Colon (tissue), 2 donors: ENCODE data around the gene UBAC2.
A peak's percentile ranks its signal among the peaks of the same experiment; 100 is the strongest.
"Not testable (repeated sequence)": the region's sequence is repeated elsewhere in the genome, so short reads cannot be mapped to it uniquely, and the experiment has no call there.

Experiments
- FAIRE-seq: peaks from 2 replicates; lab custom pipeline; 2012; peaks lifted over from hg19 to GRCh38; lab: Jason Lieb, UNC
- donor health status: control.
- donor health status: control.

Gene UBAC2

GRCh38 chr13:99190147-99190985 lies 10.3 kb upstream of the UBAC2 start:
- no peak for FAIRE-seq

DNA sequence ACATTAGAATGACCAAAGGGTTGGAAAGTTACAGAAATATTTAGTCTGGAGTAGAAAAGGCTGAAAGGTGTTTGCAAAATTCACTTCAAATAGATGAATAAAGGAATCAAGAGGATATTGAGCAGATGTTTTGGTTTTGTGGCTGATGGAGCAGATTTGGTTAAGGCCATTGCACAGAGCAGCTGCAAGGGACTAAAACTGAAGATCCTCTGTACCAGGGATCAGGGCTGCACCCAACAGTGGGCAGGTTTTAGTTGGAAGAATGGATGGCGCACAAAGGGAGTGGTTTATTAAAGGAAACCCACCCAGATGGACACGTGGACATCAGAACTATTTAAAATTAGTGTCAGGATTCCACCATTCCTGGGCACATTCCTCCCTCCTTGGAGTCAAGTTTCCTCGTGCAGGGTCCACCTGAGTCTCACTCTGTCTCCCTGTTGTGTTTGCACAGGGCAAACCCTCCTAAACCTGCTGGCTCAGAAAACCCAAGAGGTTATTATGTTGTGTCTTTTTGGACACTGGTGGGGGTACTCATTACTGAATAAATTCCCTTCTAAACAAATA lies 9.2 kb upstream of the UBAC2 start:
- no peak for FAIRE-seq

DNA sequence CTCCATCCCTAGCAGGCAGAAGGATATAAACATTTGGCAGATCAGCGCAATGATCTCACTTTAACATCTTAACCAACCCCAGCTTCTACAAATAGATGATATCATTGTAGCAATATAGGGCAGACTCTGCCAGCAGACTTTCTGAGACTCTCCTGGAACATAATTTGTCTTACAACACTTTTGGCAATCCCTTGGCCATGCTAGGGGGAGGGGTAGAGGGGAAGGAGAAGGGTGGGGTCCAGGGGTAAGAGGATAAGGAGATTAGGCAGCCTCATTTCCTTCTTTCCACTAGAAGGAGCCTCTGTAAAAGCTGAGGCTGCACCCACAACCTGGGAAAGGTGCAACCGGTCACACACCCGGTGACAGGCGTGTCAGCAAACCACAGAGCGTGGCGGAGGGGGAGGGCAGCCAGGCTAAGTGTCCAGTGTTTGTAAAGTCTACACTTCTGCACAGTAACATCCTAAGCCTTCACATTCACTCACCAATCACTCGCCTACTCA lies 8.7 kb upstream of the UBAC2 start:
- no peak for FAIRE-seq

GRCh38 chr13:99192480-99192879 lies 8.2 kb upstream of the UBAC2 start:
- peak; percentile 85 for FAIRE-seq

- FAIRE-seq, result no peak
These were observed 7.5 kb upstream of the UBAC2 start for GRCh38 chr13:99193152-99193551.

DNA sequence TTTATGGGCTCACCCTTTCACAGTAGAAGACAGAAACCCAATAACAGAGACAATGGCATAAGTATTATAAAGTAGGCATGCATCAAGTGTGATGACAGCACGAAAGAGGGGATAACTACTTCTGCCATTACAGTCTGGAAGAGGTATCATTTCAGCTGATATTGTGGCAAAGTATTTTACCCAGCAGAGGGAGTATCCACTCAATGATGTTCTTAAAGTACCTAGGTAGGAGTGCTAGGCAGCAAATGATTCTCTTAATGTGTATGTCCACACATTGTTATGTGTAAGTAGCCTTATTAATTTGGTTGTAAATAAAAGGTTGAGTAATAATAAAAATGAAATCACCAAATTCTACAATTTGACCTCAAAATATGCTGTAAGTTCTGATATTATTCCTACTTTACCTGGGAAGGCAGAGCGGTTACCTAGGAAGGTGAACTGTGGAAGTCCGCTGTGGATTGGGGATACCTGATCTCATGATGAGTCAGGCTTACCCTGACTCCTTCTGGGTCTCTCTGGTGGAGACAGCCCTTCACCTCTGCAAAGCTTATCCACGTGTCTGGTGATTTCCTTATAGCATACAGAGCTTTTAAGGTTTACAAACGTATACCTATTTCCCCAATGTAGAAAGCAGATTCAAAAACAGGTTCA lies 4.1 kb upstream of the UBAC2 start:
- FAIRE-seq, result no peak

DNA sequence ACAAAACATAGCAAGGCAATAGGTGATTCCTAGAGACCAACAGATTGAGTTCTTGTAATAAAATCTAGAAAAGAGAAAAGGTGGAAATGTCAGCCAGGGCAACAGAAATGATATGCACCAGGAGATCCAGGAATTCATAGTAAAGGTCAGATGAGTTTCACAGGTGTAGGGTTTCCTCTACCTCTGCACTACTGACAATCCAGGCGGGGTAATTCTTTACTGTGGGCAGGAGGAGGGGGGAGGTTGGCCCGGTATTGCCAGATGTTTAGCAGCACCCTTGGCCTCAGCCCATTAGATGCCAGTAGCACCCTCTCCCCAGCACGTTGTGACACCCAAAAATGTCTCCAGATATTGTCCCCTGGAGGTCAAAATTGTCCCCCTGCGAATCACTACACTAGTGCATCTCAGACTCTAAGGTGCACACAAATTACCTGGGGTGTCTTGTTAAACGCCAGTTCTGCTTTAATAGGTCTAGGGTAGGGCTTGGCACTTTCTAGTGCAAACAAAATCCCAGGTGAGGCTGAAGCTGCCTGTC lies 3.5 kb upstream of the UBAC2 start:
- no peak for FAIRE-seq

- no peak for FAIRE-seq
These were observed 868 bp upstream of the UBAC2 start for GRCh38 chr13:99199541-99200431.

DNA sequence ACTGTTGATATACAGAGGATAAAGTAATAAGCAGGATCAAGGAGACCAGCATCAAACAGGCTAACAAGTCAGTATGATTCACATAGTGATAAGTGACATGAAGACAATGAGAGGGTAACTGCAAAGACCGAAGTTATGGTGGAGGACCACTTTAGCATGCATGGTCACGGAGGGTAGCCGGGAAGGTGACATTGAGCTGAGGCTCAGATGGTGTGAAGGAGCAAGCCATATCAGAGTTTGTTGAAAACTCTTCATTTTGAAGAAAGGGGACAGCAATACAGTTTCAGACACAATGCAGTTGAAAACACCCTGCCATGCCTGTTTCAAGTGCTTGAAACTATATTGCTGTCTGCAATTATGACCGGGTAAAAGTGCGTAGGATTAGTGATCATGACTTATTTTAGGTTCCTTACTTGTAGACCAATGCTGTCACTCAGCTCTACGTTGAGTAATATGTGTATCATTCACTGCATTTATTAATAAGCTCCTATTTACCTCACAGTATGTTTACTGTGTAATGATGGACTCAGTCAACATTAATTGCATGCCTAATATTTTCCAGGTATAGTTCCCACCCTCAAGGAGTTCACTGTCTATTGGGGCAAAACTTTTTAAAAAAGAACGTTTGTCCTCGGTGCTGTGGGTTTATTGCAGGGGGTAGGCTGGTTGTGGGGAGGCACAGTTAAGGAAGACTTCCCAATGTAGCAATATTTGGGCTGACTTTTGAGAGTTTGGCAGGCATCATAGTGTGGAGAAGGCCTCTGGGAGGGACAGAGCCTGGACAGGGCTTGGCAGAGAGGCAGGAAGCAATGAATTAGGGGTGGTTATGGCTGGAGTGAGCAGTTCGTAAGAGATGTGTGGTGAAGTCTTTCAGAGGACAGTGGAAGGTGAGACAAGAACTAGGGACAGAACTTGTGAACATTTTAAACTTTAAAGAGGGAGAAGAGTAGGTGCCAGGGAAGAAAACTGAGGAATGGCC lies 3.2 kb downstream of the UBAC2 start:
- FAIRE-seq, result no peak

GRCh38 chr13:99205621-99206220 lies 5.1 kb downstream of the UBAC2 start:
- no peak for FAIRE-seq

DNA sequence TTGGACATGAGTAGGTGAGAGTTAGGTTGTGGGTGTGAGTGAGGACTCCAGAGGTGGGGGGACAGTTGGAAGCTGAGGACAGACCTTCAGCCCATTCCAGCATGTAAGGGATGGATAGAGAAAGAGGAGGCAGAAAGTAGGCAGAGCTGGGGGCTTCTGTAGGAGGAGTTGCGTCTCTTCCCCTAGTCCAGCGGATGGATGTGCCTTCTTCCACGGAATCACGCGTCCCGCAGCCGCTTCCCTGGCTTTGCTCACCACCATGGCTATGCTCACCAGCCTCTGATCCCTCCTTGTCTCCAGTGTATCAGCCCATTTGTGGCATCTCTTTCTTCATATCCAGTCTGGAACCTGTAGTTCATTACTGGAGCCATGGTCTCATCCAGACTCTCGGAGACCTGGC lies 5.6 kb downstream of the UBAC2 start:
- FAIRE-seq, result no peak

- no peak for FAIRE-seq
These were observed 6.2 kb downstream of the UBAC2 start for GRCh38 chr13:99206873-99207272.

DNA sequence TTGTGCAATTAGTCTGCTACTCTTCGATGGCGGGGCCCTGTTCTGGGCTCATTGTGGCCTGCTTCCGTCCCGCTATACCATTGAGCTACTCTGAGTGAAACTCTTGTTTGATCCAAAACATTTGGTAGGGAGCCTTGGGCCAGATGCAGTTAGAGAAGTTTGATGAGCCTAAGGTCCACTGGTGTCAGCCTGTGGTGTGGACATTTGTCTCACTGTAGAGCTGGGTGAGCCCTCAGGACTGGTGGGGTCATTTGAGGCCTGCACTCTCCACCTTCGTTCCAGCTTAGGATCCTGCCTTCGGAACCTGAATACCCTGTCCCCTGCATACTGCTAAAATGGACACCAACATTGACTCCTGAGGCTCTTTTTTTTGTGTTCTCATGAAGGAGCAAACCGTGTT lies 6.9 kb downstream of the UBAC2 start:
- FAIRE-seq, result no peak

DNA sequence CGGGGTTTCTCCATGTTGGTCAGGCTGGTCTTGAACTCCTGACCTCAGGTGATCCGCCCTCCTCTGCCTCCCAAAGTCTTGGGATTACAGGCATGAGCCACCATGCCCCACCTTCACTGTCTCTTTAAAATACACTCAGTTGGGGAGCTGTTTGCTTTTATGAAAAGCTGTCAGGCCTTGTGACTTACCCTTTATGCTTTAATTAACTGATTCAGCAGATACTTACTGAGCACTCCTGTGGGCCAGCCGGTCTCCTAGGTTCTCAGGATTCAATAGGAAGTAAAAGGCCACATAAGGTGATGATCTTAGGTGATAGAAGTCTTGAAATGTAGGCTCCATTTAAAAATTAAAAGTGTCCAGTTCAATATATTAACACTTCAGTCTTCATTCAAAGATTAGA lies 7.5 kb downstream of the UBAC2 start:
- FAIRE-seq, result no peak

- no peak for FAIRE-seq
These were observed 8.3 kb downstream of the UBAC2 start for GRCh38 chr13:99208845-99209527.

DNA sequence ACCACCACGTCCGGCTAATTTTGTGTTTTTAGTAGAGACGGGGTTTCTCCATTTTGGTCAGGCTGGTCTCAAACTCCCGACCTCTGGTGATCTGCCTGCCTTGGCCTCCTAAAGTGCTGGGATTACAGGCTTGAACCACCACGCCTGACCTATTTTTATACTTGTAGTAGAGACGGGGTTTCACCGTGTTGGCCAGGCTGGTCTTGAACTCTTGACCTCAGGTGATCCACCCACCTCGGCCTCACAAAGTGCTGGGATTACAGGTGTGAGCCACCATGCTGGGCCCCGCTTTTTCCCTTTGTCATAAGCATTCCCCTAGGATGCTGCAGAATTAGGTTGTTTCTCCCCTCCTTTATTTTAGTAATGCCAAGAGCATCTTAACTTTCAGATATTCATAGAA lies 10.0 kb downstream of the UBAC2 start:
- FAIRE-seq, result not testable (repeated sequence)

- no peak for FAIRE-seq
These were observed 10.9 kb downstream of the UBAC2 start for GRCh38 chr13:99211421-99212035.

GRCh38 chr13:99214232-99214631 lies 13.6 kb downstream of the UBAC2 start:
- no peak for FAIRE-seq

DNA sequence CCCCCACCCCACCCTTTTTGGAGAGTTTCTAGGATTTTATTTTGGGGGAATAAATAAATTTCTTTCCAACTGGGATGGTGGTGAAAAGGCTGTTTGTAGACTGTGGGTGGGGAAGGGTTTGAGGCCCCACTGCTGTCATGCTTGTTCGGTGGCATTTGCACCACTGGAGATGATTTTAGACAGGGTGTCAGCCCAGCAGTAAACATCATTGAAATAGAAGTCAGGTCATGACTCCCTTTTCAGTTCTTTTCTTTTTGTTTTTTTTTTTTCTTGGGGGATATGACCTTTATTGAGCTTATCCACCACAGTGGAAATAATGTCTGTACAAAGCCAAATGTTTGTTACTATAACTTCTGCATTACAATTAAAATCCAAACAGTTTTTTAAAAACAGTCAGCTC lies 14.1 kb downstream of the UBAC2 start:
- FAIRE-seq, result no peak
